Measurements from ENCODE around the gene HPSE2. TPM values are rescaled to one million over a fixed set of nuclear protein-coding genes. Genes with fewer than 3 reads are reported as not detected.

Gene HPSE2
- total RNA-seq, 1 donor from 2014 or later = not detected

- H3K4me3 ChIP-seq = no peak overlapping the region
- H3K27ac ChIP-seq = peak overlapping the region; percentile 48 to 67
- H3K36me3 ChIP-seq = no peaks in the 10 kb centered on the region
- no peaks in the 10 kb centered on the region for H3K27me3 ChIP-seq
- H3K9me3 ChIP-seq = no peaks in the 10 kb centered on the region
- intact Hi-C loops (cut with DNase I) = no loop called here
- H3K4me1 ChIP-seq = peaks cover 0 to 13% of the 10 kb centered on the region in 2 donors
- DNase-seq (ENCODE audit: low spot score in 2 of 2) = no peak
- TF ChIP-seq CTCF (IDR thresholded peaks at IDR 0.05) = no peak
Measured at GRCh38 chr10:99080275-99080945, 155.2 kb downstream of the HPSE2 start.

- intact Hi-C loops (cut with DNase I) = no loop called here
Measured at GRCh38 chr10:99062591-99062990, 173.1 kb downstream of the HPSE2 start.

GRCh38 chr10:99058762-99059161, 176.9 kb downstream of the HPSE2 start:
- intact Hi-C loops (cut with DNase I) = no loop called here
- H3K4me1 ChIP-seq = no peaks in the 10 kb centered on the region
- no peak for DNase-seq (ENCODE audit: low spot score in 2 of 2)
- H3K36me3 ChIP-seq = no peaks in the 10 kb centered on the region
- no peaks in the 10 kb centered on the region for H3K27me3 ChIP-seq
- TF ChIP-seq CTCF (IDR thresholded peaks at IDR 0.05) = no peak
- H3K4me3 ChIP-seq = no peak overlapping the region
- H3K27ac ChIP-seq = no peak overlapping the region
- H3K9me3 ChIP-seq = no peaks in the 10 kb centered on the region

More at GRCh38 chr10:99062591-99062990, 173.1 kb downstream of the HPSE2 start:
- Histone ChIP-seq H3K4me1 (no peaks in the 10 kb centered on the region), H3K27ac (no peak overlapping the region), H3K4me3 (no peak overlapping the region), H3K27me3 (no peaks in the 10 kb centered on the region), H3K36me3 (no peaks in the 10 kb centered on the region), H3K9me3 (no peaks in the 10 kb centered on the region)
- TF ChIP-seq CTCF (IDR thresholded peaks at IDR 0.05) = no peak
- no peak for DNase-seq (ENCODE audit: low spot score in 2 of 2)

- Histone ChIP-seq H3K36me3 (no peaks in the 10 kb centered on the region), H3K27ac (no peak overlapping the region), H3K4me3 (no peak overlapping the region), H3K9me3 (no peaks in the 10 kb centered on the region), H3K27me3 (no peaks in the 10 kb centered on the region), H3K4me1 (no peaks in the 10 kb centered on the region)
- TF ChIP-seq CTCF (IDR thresholded peaks at IDR 0.05) = no peak
- intact Hi-C loops (cut with DNase I) = no loop called here
- DNase-seq (ENCODE audit: low spot score in 2 of 2) = no peak
Measured at GRCh38 chr10:99057936-99058690, 177.5 kb downstream of the HPSE2 start.

- no peak for DNase-seq (ENCODE audit: low spot score in 2 of 2)
- Histone ChIP-seq H3K27me3 (no peaks in the 10 kb centered on the region), H3K4me3 (no peak overlapping the region), H3K4me1 (no peaks in the 10 kb centered on the region), H3K27ac (no peak overlapping the region), H3K9me3 (peaks cover 8 to 30% of the 10 kb centered on the region in 2 donors), H3K36me3 (no peaks in the 10 kb centered on the region)
- no peak for TF ChIP-seq CTCF (IDR thresholded peaks at IDR 0.05)
- intact Hi-C loops (cut with DNase I) = no loop called here
Measured at GRCh38 chr10:99045671-99046070, 190.0 kb downstream of the HPSE2 start.
